Stimulated activated CD8-positive, alpha-beta memory T cell treated with anti-CD3 and anti-CD28 coated beads, Interleukin-12 subunit alpha, Interleukin-12 subunit beta, amount 100 ng/mL, for 4 hours (primary cell): Measurements from ENCODE around the gene PADI6.

Experiments used
- DNase-seq: peaks from one replicate; pipeline ENCODE4 v3.0.0-alpha.2; 2020; ENCODE audit warnings: low read depth

The PADI6 gene

GRCh38 chr1:17358557-17358956 is 13.4 kb upstream of the PADI6 start:
- DNase-seq: no peak

- DNase-seq: no peak
Measured at GRCh38 chr1:17359031-17359430, 13.0 kb upstream of the PADI6 start.

- no peak for DNase-seq
Measured at GRCh38 chr1:17359808-17360207, 12.2 kb upstream of the PADI6 start.

- no peak for DNase-seq
Measured at GRCh38 chr1:17360272-17360956, 11.6 kb upstream of the PADI6 start.

GRCh38 chr1:17361687-17362086 is 10.3 kb upstream of the PADI6 start:
- no peak for DNase-seq

GRCh38 chr1:17363351-17363750 is 8.6 kb upstream of the PADI6 start:
- no peak for DNase-seq

- no peak for DNase-seq
Measured at GRCh38 chr1:17363771-17364170, 8.2 kb upstream of the PADI6 start.

GRCh38 chr1:17365293-17365692 is 6.7 kb upstream of the PADI6 start:
- no peak for DNase-seq

GRCh38 chr1:17369466-17369865 is 2.5 kb upstream of the PADI6 start:
- DNase-seq: no peak

- no peak for DNase-seq
Measured at GRCh38 chr1:17370618-17371017, 1.4 kb upstream of the PADI6 start.

- no peak for DNase-seq
Measured at GRCh38 chr1:17372955-17373354, 959 bp downstream of the PADI6 start.

GRCh38 chr1:17375651-17376050 is 3.7 kb downstream of the PADI6 start:
- DNase-seq: no peak

GRCh38 chr1:17377325-17377953 is 5.4 kb downstream of the PADI6 start:
- no peak for DNase-seq

- DNase-seq: no peak
Measured at GRCh38 chr1:17381161-17381560, 9.2 kb downstream of the PADI6 start.

GRCh38 chr1:17392199-17392740 is 20.3 kb downstream of the PADI6 start:
- no peak for DNase-seq

- DNase-seq: no peak
Measured at GRCh38 chr1:17393230-17393629, 21.2 kb downstream of the PADI6 start.

- DNase-seq: no peak
Measured at GRCh38 chr1:17397910-17398695, 26.1 kb downstream of the PADI6 start.

- DNase-seq: no peak
Measured at GRCh38 chr1:17400725-17401341, 28.8 kb downstream of the PADI6 start.

GRCh38 chr1:17401841-17402240 is 29.8 kb downstream of the PADI6 start:
- no peak for DNase-seq

GRCh38 chr1:17403081-17403480 is 31.1 kb downstream of the PADI6 start:
- DNase-seq: no peak

GRCh38 chr1:17404034-17404684 is 32.2 kb downstream of the PADI6 start:
- DNase-seq: no peak

GRCh38 chr1:17404820-17405219 is 32.8 kb downstream of the PADI6 start:
- no peak for DNase-seq
